ENCODE data around the gene KRT14.
"Not testable (repeated sequence)": the region's sequence is repeated elsewhere in the genome, so short reads cannot be mapped to it uniquely, and the experiment has no call there.

The KRT14 gene

DNA sequence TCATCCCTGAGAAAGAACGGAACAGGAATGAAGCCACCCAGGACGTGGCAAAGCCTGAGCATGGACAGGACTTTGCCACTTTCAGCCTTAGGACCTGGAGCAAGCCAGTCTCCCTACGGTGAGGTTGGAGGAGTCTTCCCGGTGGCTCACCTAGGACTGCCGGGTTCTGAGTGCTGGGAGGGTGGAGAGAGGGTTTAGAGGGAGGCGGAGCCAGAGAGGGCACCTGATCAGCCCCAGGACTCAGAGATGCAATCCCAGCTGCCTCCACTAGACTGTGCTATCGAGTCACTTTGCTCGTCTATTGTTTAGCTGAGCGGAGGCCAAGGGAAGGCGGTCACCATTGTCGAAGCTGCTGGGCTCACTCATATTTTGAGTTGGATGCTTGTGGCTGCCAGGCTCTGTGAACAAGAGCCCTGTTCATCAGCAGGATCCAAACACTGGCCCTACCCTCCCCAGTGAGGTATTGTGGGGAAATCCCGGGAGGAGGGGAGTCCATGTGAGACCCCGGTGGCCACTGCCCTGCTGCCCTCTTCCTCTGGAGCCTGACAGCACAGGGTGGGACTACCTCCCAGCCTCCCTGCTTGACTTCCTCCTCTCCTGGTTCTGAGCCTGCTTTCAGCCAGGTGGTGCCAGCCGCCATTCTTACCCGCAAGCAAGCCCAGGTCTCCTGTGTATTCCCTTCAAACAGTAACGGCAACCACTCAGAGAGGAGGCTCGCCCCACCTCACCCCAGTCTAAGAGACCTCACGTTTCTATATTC lies 7.0 kb downstream of the KRT14 start:
- peak; percentile 87 for DNase-seq (ENCODE audit: low spot score)

DNA sequence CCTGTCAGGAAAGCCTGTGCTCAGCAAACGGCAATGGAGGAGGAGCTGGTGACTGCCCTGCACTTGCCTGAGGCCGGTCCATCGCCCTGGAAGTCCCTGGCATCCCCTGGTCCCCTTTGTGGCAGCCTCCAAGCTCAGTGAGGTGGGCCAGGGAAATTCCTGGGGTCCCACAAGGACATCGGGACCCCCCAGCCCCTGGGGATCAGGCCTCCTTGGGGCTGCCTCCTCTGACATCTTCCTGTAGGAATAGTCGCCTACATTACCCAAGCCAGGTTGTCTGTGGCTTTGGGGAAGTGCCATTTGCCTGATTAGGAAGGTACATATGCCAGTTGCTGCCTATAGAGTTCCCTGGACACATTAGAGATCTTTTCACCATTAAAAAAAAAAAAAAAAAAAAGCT lies 7.7 kb downstream of the KRT14 start:
- DNase-seq (ENCODE audit: low spot score), result no peak

DNA sequence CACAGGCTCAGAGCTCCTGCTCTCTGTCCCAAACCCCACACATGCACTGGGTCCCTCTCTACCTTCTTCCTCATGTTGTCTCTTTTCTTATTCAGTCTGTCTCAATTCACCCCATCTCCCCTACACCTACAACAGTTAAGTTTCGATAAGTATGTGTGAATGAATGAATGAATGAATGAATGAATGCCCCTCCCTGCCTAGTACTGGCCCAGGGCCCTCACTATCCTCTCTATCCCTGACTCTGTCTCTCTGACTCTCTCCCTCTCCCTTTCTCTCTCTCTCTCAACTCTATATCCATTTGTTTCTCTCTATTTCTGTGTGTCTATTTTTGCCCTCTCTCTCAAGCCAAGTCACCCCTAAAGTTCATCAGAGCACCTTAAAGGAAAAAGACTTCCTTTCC lies 8.2 kb downstream of the KRT14 start:
- DNase-seq (ENCODE audit: low spot score), result no peak

DNA sequence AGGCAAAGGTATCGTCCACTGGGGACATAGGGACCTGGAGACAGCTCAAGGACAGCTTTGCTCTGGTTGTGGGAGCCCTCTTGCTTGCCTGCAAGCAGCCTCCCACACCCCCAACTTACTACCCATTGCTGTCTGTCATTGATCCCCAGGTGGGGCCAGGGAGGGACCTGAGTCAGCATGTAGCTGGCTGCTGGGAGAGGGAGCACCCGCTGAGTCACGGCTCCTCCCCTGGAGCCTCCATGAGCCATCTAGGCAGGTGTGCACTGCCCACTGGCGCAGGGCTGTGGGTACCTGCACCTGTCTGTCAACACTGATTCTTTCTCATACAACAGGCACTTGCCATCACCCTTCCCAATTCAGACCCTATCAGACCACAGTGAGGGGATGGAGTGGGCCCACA lies 10.0 kb downstream of the KRT14 start:
- DNase-seq (ENCODE audit: low spot score), result not testable (repeated sequence)

DNA sequence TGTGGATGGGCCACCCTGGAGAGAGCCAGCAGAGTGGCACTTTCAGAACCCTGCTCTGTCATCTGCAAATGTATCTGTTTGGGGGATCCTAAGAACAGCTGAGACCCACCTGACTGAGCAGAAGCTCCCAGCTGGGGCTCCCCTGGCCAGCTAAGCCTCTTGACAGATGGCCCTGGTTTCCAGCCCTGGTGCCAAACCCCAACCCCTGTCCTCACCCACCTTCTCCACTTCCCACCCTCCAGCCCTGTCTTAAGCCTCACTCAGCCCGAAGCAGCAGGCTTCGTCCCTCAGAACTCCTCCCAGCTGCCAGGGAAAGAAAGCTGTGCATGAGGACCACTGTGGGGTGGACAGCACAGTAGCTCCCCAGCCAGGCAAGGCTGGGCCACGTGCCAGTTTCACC lies 11.4 kb downstream of the KRT14 start:
- DNase-seq (ENCODE audit: low spot score), result no peak

DNA sequence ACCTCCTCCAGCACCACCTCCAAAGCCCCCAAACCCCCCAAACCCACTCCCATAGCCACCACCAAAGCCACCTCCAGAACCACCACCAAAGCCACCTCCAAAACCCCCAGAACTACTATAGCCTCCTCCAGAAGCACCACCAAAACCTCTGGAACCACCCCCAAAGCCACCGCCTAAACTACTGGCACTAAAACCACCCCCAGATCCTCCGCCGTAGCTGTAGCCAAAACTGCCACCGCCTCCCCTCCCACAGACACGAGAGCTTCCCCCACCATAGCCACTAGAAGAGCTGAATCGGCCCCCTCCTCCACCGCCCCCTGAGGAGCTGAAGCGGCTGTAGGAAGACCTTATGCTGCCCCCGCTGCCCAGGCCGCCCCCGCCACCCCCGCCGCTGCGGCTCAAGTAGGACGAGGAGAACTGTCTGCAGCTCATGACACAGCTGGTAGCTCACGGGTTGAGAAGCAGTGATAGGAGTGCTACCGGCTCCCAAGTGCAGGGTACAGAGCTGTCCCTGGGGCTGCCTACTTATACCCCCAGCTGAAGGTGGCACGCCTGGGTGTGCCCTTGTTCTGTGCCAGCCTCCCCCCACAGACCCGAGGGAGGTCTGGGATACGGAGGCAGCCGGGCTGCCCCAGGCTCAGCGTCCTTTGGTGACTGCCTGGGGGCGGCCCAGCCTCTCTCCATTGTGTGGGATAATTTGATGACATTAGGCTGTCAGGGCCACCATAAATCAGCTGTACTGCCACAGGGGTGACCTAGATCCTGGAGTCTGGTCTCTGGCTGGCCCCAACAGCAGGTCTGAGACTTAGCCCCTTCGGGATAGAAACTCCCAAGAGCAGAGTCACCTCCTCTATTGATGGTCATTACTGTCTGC lies 14.9 kb downstream of the KRT14 start, which contains the start of gene KRT9:
Gene KRT9, minus strand, starts transcription at position 499 of the 874 bp plus-strand sequence. Its CDS starts 67 bp downstream, at position 432.
- no peak for DNase-seq (ENCODE audit: low spot score)

DNA sequence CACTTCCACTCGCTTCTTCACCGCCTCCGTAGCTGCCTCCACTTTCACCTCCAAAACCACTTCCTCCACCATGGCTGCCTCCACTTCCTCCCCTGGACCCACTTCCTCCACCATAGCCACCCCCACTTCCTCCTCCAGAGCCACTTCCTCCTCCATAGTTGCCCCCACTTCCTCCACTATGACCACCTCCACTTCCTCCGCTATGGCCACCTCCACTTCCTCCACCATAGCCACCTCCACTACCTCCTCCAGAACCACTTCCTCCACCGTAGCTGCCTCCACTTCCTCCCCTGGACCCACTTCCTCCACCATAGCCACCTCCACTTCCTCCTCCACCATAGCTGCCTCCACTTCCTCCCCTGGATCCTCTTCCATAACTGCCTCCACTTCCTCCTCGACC lies 19.4 kb downstream of the KRT14 start:
- no peak for DNase-seq (ENCODE audit: low spot score)

DNA sequence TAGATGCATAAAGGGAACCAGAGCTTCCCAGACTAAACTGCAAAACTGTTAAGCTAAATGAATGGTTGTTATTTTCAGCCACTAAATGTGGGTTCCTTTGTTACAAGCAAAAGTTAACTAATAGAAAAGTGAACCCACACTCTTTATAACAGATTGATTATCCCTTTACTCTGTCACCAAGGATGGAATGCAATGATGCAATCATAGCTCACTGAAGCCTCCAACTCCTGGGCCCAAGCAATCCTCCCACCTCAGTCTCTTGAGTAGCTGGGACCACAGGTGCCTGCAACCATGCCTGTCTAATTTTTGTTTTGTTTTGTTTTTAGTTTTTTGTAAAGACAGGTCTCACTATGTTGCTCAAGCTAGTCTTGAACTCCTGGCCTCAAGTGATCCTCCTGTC lies 21.4 kb downstream of the KRT14 start:
- no peak for DNase-seq (ENCODE audit: low spot score)

DNA sequence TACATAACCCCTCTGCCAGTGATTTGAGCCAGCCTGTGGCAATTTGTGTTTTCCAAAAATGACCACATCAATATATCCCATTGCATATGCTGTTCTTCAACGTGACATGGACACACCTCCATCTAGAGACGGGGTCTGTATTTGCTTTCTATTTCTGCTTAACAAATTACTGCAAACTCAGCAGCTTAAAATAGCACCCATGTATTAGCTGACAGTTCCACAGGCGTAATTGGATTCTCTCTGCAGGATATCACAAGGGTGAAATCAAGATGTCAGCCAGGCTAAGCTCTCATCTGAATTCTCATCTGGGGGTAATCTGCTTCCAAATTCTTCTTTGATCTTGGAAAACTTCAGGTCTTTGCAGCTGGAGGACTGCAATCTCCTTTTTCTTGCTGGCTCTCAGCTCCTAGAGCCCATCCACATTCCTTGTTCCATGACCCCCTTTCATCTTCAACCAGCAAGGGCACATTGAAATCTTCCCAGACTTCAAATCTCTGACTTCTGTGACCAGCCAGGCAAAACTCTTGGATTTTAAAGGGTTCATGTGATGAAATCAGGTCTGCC lies 23.0 kb downstream of the KRT14 start:
- no peak for DNase-seq (ENCODE audit: low spot score)

DNA sequence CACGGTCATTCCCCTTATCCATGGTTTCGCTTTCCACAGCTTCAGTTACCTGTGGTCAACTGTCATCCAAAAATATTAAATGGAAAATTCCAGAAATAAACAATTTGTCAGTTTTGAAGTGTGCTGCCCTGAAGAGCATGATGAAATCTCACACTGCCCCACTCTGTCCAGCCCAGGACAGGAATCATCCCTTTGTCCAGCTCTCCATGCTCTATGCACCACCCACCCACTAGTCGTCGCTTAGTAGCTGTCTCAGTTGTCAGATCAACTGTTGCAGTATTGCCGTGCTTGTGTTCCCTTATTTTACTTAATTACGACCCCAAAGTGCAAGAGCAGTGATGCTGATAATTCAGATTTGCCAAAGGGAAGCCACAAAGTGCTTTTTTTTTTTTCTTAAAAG lies 25.1 kb downstream of the KRT14 start:
- no peak for DNase-seq (ENCODE audit: low spot score)

DNA sequence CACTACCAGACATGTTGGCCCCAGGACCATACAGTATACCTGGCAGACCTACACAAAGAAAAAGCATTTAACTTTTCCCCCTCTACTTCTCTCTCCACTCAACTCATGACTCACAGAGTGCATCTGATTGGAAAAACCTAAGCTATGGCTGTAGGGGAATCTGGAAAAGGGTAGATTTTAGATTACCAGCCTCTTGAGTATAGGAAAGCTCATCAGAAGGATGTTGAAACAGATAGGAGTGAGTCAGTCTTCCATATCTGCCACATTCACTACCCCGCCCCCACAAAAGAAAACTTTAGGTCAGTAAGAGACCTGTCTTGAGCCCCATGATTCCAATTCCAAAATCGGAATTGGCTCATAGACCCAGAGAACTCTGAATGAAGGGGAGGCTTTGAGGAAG lies 27.1 kb downstream of the KRT14 start:
- no peak for DNase-seq (ENCODE audit: low spot score)

DNA sequence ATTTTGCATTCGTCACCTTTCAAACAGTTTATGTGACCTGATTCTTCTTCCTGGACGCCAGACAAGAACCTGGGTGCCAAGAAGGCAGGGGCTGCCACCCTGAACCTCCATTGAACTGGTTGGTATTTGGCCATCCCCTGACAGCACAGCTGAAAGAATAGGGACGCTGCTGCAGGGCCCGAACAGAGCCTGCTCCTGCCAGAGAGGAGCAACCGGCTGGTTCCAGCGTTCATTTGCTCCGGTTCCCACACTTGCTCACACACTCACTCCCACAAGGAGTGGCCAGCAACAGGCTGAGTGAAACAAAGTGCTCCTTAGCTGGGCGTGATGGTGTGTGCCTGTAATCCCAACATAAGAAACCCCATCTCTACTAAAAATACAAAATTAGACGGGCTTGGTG lies 29.8 kb downstream of the KRT14 start:
- DNase-seq (ENCODE audit: low spot score), result no peak

DNA sequence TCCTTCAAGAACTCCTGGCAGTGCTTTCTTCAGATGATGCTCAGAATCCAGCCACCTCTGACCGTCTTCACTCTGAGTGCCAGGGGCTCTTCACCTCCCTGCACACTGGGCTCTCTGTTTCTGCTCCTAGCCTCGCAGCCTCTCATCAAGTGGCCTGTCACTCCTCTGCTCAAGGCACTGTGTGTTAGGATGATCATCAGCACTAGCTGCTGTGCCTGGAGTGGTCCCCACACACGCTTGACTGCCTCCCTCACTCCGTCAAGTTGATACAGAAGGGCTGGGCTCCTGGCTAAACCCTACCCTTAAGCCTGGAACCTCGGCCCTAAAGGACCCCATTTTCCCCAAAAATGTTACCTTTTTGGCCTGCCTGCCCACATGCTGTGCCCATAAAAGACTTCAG lies 30.4 kb downstream of the KRT14 start:
- no peak for DNase-seq (ENCODE audit: low spot score)

DNA sequence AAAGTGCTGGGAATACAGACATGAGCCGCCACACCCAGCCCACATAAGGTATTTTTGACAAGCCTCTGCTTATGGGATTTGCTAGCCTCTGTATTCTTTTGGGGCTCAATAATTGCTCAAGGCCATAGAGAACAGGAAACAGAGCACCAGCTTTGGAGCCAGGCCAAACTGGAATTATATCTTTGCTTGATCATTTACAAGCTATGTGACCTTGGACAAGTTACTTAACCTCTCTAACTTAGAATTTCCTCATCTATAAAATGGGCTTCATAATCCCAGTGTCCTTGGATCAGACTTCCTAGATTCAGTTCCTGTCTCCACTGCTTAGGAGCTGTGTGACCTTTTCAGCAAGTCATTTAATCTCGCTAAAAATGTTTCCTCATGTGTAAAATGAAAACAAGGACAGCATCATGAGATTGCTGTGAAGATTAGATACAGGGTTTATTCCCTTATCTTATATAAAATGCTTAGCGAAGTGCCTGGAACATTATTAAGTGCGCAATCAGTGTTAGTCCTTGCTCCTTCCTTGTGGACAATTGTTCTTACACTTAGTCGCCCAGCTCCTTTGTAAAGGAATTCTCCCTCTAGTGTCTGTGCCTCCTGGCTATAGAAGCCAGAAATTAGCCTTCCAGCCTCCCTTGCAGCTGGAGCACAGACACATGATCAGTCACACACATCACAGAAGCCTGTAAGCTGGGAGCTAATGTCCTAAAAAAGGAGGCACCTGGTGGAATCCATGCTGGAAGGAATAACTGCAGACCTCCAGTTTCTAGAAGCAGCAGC lies 31.4 kb downstream of the KRT14 start:
- DNase-seq (ENCODE audit: low spot score), result no peak

DNA sequence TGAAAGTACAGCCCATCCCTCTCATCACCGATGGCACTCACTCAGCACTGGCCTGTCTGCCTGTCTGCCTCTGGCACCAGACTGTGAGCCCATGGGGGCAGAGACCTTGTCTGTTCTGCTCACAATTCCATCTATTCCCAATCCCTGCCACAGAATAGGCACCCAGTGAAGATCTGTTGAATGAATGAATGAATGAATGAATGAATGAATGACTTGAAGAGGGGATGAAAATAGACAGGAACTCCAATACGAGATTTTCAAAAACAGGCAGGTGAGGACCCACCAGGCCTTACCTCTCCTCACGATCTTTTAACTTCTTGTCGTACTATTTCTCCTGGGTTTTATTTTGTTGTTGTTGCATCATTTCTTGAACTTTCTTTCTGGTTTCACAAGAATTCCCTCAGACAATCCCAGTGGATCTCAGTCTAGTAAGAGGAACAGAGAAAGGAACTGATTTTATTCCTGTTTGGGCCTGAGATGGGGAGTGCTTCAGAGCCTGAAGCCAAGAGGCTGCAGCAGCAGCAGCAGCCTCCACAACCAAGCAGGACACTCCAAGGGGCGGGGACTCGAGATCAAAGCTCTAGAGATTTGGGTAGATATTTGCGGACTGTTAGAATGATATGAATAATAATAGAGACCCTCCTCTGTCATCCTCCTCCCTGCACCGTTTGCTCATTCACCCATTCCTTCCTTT lies 32.6 kb downstream of the KRT14 start:
- no peak for DNase-seq (ENCODE audit: low spot score)

DNA sequence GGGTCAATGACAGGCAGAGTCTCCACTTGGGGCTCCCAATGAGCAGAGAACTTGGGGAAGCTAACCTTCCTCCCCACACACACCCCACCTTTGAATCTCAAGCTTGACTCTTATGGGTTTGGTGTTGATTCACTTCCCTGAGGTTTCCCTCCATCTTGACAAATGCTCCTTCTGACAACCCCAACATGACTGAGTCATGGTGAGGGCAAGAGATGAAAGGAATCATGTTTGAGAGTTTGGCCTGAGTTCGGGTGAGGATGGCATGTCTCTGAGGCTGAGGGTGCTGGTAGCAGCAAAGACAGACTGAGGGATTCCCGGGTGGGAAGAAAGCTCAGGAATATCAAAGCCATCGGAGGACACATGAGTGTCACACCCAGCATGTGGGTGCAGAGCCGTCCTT lies 33.5 kb downstream of the KRT14 start:
- DNase-seq (ENCODE audit: low spot score), result no peak

DNA sequence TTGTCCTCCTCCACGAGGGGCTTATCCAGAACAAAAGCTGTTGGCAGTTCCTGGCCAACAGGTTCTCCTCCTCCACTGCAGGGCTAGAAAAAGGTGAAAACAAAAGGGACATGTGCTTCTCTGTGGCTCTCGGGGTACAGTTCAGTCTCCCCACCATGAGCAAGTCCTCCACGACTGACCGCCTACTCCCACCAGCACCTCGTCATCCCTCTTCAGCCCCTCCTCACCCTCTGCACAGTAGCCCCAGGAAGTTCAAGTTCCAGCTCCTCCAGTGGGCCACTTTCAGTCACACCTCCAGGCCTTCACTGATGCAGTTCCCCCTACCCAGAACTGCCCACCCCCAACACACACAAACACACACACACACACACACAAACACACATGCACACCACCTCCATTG lies 34.2 kb downstream of the KRT14 start:
- no peak for DNase-seq (ENCODE audit: low spot score)

DNA sequence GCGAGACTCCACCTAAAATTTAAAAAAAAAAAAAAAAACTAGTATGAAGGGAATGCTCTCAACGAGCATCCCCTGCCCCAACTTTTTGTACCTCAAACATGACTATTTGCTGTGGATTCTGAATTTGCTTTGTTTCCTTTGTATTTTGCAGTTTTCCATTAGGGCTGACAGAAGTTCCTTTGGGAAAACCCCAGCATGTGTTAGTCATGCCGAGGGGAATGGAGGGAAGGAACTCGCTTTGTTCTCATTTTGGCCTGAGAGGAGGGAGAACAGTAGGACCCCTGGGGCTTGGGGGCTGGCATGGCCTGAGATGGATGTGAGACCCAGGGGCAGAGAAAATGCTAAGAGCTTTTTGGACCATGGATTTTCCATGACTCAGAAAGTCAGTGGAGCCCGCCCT lies 35.3 kb downstream of the KRT14 start:
- no peak for DNase-seq (ENCODE audit: low spot score)

DNA sequence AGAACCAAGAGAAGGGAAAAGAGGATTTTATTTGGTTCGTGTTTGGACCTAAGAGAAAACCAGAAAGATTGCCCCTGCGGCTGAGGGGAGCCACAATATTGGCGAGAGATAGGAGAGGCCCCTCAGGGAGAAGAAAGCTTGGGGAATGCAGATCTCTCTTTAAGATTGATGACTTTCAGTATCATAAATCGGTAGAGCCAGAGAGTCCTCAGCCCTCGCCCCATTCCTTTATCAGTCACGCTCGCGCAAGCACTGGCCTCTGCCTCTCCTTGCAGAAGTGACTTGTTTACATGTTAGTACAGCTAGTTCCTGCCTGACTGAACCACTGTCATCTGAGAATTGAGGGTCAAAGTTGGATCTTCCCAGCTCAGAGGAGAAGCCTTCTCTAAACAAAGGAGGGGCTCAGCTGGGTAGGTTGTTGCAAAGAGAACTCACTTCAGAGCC lies 37.1 kb downstream of the KRT14 start:
- DNase-seq (ENCODE audit: low spot score), result no peak

DNA sequence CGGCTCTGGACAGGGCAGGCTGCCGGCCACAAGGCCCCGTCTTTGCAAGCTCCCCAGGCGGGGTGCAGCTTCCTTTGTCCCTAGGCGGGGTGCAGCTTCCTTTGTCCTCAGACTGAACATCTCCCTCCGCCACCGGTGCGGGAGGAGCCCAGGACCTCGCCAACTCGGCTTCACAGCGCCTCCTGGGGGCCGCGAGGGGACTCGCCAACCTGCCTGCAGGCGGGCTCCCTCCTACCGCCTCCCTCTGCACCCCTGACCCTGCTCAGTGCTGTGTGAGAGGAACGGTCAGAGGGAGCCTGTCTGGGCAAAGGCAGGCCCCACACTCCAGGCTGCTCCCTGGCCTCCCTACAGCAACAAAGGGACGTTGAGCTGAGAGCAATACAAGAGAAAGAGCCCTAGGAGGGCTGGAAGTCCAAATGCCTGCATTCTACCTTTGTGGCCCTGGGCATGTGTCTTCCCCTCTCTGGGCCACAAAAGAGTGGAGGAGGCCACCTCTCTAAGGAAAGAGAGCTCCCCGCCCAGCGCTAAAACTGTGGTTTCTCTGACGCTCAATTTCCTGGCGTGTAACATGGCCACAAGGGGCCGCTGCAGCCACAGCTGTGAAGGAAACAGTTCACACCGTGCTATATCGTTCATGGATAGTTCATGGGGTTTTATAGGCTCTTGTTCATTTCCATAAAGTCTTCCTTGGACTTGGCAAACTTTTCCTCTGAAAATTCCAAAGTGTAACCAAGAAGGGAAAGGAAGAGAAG lies 37.7 kb downstream of the KRT14 start:
- peak; percentile 79 for DNase-seq (ENCODE audit: low spot score)

Data from germinal center (tissue), 1 donor.